Mesothelial cell of epicardium (in vitro differentiated cells): ENCODE results near the gene APELA. TPM values are rescaled to one million over a fixed set of nuclear protein-coding genes. Genes with fewer than 3 reads are reported as not detected.

Experiments
- DNase-seq, 2 experiments: peaks; one replicate each; pipeline ENCODE4 v3.0.0; 2021; ENCODE audit warnings: low spot score in 2 of 2; ENCODE audit not compliant: unreplicated experiment in 2 of 2
- H3K27ac Mint-ChIP-seq: 2 replicates; pipeline ENCODE4 v1.8.0; 2021; ENCODE audit warnings: mixed read lengths
- H3K27me3 Mint-ChIP-seq: 2 replicates; pipeline ENCODE4 v1.8.0; 2021; ENCODE audit warnings: low read depth, mixed read lengths
- H3K36me3 Mint-ChIP-seq: 2 replicates; pipeline ENCODE4 v1.8.0; 2021; ENCODE audit warnings: mixed read lengths
- H3K4me1 Mint-ChIP-seq: 2 replicates; pipeline ENCODE4 v1.8.0; 2021; ENCODE audit warnings: mixed read lengths
- H3K4me3 Mint-ChIP-seq: 2 replicates; pipeline ENCODE4 v1.8.0; 2021; ENCODE audit warnings: mild to moderate bottlenecking, moderate library complexity, mixed read lengths
- H3K9me3 Mint-ChIP-seq: 2 replicates; pipeline ENCODE4 v1.8.0; 2021; ENCODE audit warnings: mixed read lengths
- CTCF ChIP-seq: fragments of 200-600 bp; sonication (generic); IDR thresholded peaks from one replicate; pipeline ENCODE4 v1.5.0; 2021; ENCODE audit warnings: antibody characterized with exemption; ENCODE audit not compliant: unreplicated experiment
- total RNA-seq: library from RNA; stranded (reverse); gene quantifications from 3 replicates; pipeline ENCODE4 v1.2.1, GENCODE V29; 2021

The APELA gene
- total RNA-seq, 1 donor from 2014 or later: 0.56 TPM

- Mint-ChIP-seq H3K27ac (no peak overlapping the region), H3K4me3 (no peak overlapping the region), H3K27me3 (no peaks in the 10 kb centered on the region), H3K9me3 (peaks cover 4% of the 10 kb centered on the region), H3K36me3 (no peaks in the 10 kb centered on the region), H3K4me1 (no peaks in the 10 kb centered on the region)
- DNase-seq: no peak
- TF ChIP-seq CTCF: no peak
Observed at GRCh38 chr4:164856396-164856795, 20.6 kb upstream of the APELA start.

GRCh38 chr4:164866817-164867490, 10.0 kb upstream of the APELA start:
- TF ChIP-seq CTCF: no peak
- Mint-ChIP-seq H3K27ac (no peak overlapping the region), H3K27me3 (no peaks in the 10 kb centered on the region), H3K4me3 (no peak overlapping the region), H3K9me3 (peaks cover 11% of the 10 kb centered on the region), H3K36me3 (no peaks in the 10 kb centered on the region), H3K4me1 (peaks cover 13% of the 10 kb centered on the region)
- DNase-seq: no peak

GRCh38 chr4:164871673-164872072, 5.3 kb upstream of the APELA start:
- no peak for TF ChIP-seq CTCF
- Mint-ChIP-seq H3K36me3 (no peaks in the 10 kb centered on the region), H3K27me3 (no peaks in the 10 kb centered on the region), H3K4me1 (peaks cover 18% of the 10 kb centered on the region), H3K9me3 (peaks cover 12% of the 10 kb centered on the region), H3K4me3 (no peak overlapping the region), H3K27ac (no peak overlapping the region)
- no peak for DNase-seq

- no peak for DNase-seq
- Mint-ChIP-seq H3K4me3 (no peak overlapping the region), H3K27me3 (no peaks in the 10 kb centered on the region), H3K9me3 (peaks cover 12% of the 10 kb centered on the region), H3K4me1 (peaks cover 19% of the 10 kb centered on the region), H3K27ac (no peak overlapping the region), H3K36me3 (no peaks in the 10 kb centered on the region)
- TF ChIP-seq CTCF: no peak
Observed at GRCh38 chr4:164872481-164872880, 4.5 kb upstream of the APELA start.

GRCh38 chr4:164874789-164875188, 2.2 kb upstream of the APELA start:
- Mint-ChIP-seq H3K4me3 (no peak overlapping the region), H3K4me1 (peaks cover 31% of the 10 kb centered on the region), H3K36me3 (no peaks in the 10 kb centered on the region), H3K9me3 (peaks cover 12% of the 10 kb centered on the region), H3K27ac (no peak overlapping the region), H3K27me3 (no peaks in the 10 kb centered on the region)
- no peak for DNase-seq
- TF ChIP-seq CTCF: no peak
